GM18909 (cell line): Measurements from ENCODE around the gene TXNRD2.
"Not testable (repeated sequence)": the region's sequence is repeated elsewhere in the genome, so short reads cannot be mapped to it uniquely, and the experiment has no call there.

Experiments used
- ATAC-seq: cut with Tn5 transposase; IDR thresholded peaks from one replicate; pipeline ENCODE4 v1.9.1; 2021; ENCODE audit warnings: mild to moderate bottlenecking; ENCODE audit not compliant: unreplicated experiment, poor library complexity

The TXNRD2 gene

DNA sequence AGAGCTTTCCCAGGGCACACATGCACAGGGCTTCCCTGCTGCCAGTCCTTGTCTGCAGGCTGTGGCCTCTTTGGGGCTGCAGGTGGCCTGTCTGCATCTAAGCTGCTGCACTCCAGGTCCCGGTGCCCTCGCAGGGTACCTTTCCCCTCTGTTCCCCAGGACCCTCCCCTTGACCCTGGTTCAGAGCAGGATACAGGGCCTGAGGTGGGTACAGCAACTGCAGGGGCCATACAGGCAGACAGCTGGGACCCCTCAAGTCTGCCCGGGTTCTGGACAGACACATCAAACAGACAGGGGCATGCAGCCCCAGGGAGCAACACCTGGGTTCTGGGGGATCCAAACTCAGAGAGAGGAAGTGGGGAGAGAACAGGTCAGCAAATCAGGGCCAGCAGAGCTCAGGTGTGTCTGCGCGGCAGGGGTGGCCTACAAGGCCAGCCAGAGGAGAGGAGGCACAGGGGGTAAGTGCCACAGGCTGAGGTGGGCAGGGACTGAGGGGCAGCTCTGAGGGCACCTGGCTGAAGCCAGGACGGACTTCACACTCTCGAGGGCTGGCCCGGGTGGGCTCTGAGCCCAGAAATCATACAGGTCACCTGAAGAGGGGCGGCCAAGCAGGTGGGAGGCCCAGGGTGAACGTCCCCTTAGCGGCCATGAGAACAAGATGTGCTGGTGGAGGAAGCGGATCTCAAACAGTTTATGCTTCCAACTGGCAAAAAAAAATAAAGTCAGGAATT, 29.9 kb downstream of the TXNRD2 start:
- ATAC-seq = no peak

DNA sequence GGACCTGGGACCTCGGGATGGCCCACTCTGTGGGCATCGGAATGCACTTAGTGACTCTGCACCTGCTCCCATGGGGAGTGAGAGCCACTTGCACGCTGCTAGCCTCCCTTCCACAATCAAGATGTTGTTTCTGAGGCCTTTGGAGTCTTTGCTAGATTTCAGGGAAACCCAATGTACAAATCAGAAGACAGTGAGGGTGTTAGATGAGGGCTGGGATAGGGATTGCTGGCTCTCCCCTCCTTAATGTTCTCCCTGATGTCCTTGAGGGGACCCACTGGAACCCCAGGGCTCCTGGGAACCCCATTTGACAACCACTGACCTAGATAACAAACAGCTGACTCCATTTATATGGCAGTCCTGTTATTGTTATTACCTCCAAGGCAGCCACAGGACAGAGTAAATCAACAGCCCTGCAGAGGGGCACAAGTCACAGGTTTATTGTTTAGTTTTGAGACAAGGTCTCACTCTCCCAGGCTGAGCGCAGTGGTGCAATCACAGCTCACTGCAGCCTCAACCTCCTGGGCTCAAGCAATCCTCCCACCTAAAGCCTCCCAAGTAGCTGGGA, 31.4 kb downstream of the TXNRD2 start:
- no peak for ATAC-seq

DNA sequence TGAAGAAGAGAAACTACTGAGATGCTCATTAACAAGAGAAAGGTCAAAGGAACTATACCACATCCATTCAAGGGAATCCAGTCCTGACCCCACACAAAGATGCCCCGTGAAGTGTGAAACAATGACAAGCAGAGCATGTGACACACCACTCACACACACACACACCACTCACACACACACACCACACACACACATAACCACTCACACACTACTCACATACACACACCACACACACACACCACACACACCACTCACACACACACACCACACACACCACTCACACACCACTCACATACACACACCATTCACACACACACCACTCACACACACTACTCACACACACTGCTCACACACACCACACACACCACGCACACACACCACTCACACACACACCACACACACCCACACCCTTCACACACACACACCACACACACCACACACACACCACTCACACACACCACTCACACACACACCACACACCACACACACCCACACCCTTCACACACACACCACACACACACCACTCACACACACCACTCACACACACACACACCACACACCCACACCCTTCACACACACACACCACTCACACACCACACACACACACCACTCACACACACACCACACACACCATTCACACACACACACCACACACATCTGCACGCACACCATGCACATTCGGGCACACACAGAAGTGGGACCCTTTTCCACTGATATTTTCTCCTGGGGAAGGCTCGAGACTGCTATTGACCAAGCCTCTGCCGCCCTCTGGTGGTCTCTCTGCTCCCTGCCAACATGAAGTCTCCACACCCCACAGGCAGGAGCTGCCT, 32.1 kb downstream of the TXNRD2 start:
- ATAC-seq = no peak

DNA sequence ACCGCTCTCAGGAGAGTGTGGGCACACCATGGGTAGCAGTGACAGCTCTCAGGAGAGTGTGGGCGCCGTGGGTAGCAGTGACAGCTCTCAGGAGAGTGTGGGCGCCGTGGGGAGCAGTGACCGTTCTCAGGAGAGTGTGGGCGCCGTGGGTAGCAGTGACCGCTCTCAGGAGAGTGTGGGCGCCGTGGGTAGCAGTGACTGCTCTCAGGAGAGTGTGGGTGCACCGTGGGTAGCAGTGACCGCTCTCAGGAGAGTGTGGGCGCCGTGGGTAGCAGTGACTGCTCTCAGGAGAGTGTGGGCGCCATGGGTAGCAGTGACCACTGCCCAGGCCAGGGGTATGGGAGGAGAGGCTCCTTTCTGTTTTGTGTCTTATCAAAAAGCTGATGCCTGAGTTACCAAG, 33.7 kb downstream of the TXNRD2 start:
- ATAC-seq = not testable (repeated sequence)

DNA sequence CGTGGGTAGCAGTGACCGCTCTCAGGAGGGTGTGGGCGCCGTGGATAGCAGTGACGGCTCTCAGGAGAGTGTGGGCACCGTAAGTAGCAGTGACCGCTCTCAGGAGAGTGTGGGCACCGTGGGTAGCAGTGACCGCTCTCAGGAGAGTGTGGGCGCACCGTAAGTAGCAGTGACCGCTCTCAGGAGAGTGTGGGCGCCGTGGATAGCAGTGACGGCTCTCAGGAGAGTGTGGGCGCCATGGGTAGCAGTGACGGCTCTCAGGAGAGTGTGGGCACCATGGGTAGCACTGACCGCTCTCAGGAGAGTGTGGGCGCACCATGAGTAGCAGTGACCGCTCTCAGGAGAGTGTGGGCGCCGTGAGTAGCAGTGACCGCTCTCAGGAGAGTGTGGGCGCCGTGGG, 34.8 kb downstream of the TXNRD2 start:
- ATAC-seq = not testable (repeated sequence)

DNA sequence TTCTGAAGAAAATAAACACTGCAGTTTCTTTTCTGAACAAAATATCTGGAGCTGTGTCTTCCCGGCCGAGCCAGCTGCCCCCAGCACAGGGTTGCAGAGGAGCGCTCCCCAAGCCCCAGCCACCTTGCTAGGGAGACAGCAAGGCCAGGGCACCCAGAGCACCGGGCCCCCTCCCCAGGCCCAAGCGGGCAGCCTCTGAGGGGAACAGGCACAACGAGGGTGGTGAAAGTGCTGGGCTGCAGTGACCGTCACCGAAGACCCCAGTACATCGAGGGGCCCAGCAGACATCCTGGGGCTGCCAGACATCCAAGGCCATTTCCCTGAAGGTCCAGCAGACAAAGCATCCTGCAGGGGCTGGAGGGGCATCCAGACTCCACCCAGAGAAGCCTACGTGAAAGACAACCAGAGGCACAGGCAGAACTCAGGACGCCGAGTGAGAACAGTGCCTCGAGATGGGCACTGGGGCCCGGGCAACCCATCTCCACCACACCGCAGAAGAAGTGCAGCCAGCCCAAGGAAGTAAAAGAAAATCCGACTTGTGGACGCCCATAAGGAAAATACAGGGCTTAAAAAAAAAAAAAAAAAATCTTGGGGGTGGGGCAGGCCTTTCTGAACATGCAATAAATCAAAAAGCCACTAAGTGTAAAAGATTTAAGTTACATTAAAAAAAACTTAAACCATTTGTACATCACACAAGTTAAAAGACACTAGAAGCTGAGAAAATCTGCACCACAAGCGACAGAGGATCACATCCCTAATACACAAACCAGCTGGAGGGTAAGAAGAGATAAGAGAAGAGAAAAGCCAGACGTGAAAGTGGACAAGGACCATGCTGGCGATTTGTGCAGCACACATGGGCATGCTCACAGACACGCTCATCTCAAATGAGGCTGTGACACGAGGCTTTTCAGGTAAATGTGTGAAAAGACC, 36.0 kb downstream of the TXNRD2 start:
- ATAC-seq = no peak

- ATAC-seq = no peak
These were observed 36.7 kb downstream of the TXNRD2 start for GRCh38 chr22:19904935-19905334.

- ATAC-seq = no peak
These were observed 37.3 kb downstream of the TXNRD2 start for GRCh38 chr22:19904174-19904856.

- ATAC-seq = no peak
These were observed 38.1 kb downstream of the TXNRD2 start for GRCh38 chr22:19903513-19903912.

GRCh38 chr22:19903031-19903430, 38.6 kb downstream of the TXNRD2 start:
- no peak for ATAC-seq

DNA sequence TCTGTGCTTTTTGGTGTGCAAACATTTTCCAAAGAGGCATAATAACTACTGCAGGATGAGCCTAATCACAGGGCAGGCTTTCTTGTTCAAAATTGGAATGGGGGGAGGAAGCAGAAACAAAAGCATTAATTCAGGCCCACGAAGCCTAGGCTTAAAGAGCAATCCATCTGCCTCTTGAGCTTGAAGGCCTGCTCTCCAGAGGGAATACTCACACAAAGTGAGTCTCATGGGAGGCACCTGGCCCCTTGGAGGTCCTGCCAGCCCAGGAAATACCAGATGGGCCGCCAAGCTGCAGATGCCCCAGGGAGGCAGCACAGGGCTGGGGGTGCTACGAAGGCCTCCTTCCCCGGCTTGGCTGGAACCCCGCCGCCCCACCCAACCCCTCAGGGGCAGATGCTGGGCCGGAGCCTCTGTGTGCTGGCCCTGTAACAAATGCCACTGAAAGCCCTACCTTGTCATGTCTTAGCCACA, 39.3 kb downstream of the TXNRD2 start:
- ATAC-seq = no peak

GRCh38 chr22:19901577-19902244, 39.9 kb downstream of the TXNRD2 start:
- no peak for ATAC-seq

GRCh38 chr22:19900707-19901436, 40.7 kb downstream of the TXNRD2 start:
- no peak for ATAC-seq

GRCh38 chr22:19898831-19899567, 42.6 kb downstream of the TXNRD2 start:
- ATAC-seq = no peak

GRCh38 chr22:19898145-19898544, 43.5 kb downstream of the TXNRD2 start:
- no peak for ATAC-seq

- no peak for ATAC-seq
These were observed 43.9 kb downstream of the TXNRD2 start for GRCh38 chr22:19897726-19898125.

GRCh38 chr22:19896665-19897355, 44.8 kb downstream of the TXNRD2 start:
- no peak for ATAC-seq
